Neural progenitor cell (in vitro differentiated cells): ENCODE data around the gene LRRN3. TPM values are rescaled to one million over a fixed set of nuclear protein-coding genes. Genes with fewer than 3 reads are reported as not detected.

ENCODE experiments used
- DNase-seq: peaks from one replicate; pipeline ENCODE4 v3.0.0-alpha.2; 2016; ENCODE audit warnings: low spot score
- H2AFZ ChIP-seq: fragments of 200-600 bp; sonication (generic); replicated peaks from 2 replicates; pipeline ENCODE4 v1.6.1; 2016; ENCODE audit warnings: antibody characterized with exemption
- H3F3A ChIP-seq: fragments of 200-600 bp; sonication (generic); 2 replicates; pipeline ENCODE4 v1.6.1; 2016; ENCODE audit warnings: antibody characterized with exemption, low read depth
- H3K27ac ChIP-seq: fragments of 200-600 bp; sonication (generic); 2 replicates; pipeline ENCODE4 v1.5.1; 2016; ENCODE audit warnings: mild to moderate bottlenecking
- H3K27me3 ChIP-seq: fragments of 200-600 bp; sonication (generic); 2 replicates; pipeline ENCODE4 v1.6.1; 2016; ENCODE audit warnings: mild to moderate bottlenecking, moderate library complexity
- H3K36me3 ChIP-seq: fragments of 200-600 bp; sonication (generic); 2 replicates; pipeline ENCODE4 v1.5.1; 2016
- H3K4me1 ChIP-seq: fragments of 200-600 bp; sonication (generic); 2 replicates; pipeline ENCODE4 v1.6.1; 2016; ENCODE audit warnings: mixed run types
- H3K4me2 ChIP-seq: fragments of 200-600 bp; sonication (generic); 2 replicates; pipeline ENCODE4 v1.6.1; 2016
- H3K4me3 ChIP-seq: fragments of 200-600 bp; sonication (generic); 2 replicates; pipeline ENCODE4 v1.5.1; 2016
- H3K79me2 ChIP-seq: fragments of 200-600 bp; sonication (generic); 2 replicates; pipeline ENCODE4 v1.6.1; 2016; ENCODE audit warnings: low read depth
- H3K9ac ChIP-seq: fragments of 200-600 bp; sonication (generic); 2 replicates; pipeline ENCODE4 v1.6.1; 2016
- H3K9me3 ChIP-seq: fragments of 200-600 bp; sonication (generic); 2 replicates; pipeline ENCODE4 v1.5.1; 2016; ENCODE audit warnings: low read depth
- H4K20me1 ChIP-seq: fragments of 200-600 bp; sonication (generic); 2 replicates; pipeline ENCODE4 v1.6.1; 2016; ENCODE audit warnings: low read depth
- H3K27ac Mint-ChIP-seq: 3 replicates; pipeline ENCODE4 v1.8.0; 2021; ENCODE audit warnings: mixed read lengths
- H3K27me3 Mint-ChIP-seq: 2 replicates; pipeline ENCODE4 v1.8.0; 2022; ENCODE audit warnings: low read depth, mild to moderate bottlenecking, inconsistent platforms, moderate library complexity, mixed read lengths; ENCODE audit not compliant: insufficient read depth
- H3K36me3 Mint-ChIP-seq: 3 replicates; pipeline ENCODE4 v1.8.0; 2021; ENCODE audit warnings: mixed read lengths
- H3K4me1 Mint-ChIP-seq: 3 replicates; pipeline ENCODE4 v1.8.0; 2021; ENCODE audit warnings: mixed read lengths
- H3K4me3 Mint-ChIP-seq: 3 replicates; pipeline ENCODE4 v1.8.0; 2021; ENCODE audit warnings: mild to moderate bottlenecking, moderate library complexity, mixed read lengths
- H3K9me3 Mint-ChIP-seq: 3 replicates; pipeline ENCODE4 v1.8.0; 2020; ENCODE audit warnings: mixed read lengths
- EZH2 ChIP-seq: fragments of 200-600 bp; sonication (generic); IDR thresholded peaks from 2 replicates; pipeline ENCODE4 v1.6.1; 2017; ENCODE audit warnings: antibody characterized with exemption, mild to moderate bottlenecking, moderate library complexity
- EZH2phosphoT487 ChIP-seq: fragments of 200-600 bp; sonication (generic); IDR thresholded peaks from 2 replicates; pipeline ENCODE4 v1.6.1; 2017; ENCODE audit warnings: antibody characterized with exemption
- total RNA-seq: library from RNA; depleted of rRNA; stranded (reverse); fragments of >200 nt; gene quantifications from 2 replicates; pipeline ENCODE4 v1.2.3, GENCODE V29; 2015; ENCODE audit warnings: low replicate concordance
- TF ChIP-seq, protein P1 (sequence below): fragments of 200-600 bp; sonication (generic); IDR thresholded peaks from 2 replicates; pipeline ENCODE4 v1.5.1; 2017; ENCODE audit warnings: antibody characterized with exemption, mild to moderate bottlenecking

The LRRN3 gene
- total RNA-seq, 1 donor from 2014 or later, result 2.4 TPM

DNA sequence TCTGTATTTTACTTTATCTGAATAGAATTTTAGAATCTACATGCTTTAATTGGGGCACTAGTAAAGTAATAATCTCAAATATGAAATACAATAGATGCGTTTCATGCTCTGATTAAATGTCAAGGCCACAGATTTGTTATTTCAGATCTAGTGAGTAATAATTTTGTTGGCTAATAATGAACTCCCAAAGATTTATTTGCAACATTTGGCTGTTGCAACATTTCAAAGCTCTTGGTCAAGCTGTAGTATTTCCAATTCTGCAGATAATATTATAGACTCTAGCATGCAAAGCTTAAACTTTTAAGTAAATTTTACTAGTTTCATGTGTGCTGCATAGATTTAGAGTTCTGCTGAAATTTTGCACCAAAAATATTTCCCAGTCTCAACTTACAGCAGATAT is 16.7 kb downstream of the LRRN3 start:
- no peaks in the 10 kb centered on the region for H3F3A ChIP-seq
- H3K9ac ChIP-seq, result no peak overlapping the region
- H3K4me3 ChIP-seq, result no peak overlapping the region
- no peaks in the 10 kb centered on the region for H3K36me3 ChIP-seq
- TF ChIP-seq, protein P1, sequence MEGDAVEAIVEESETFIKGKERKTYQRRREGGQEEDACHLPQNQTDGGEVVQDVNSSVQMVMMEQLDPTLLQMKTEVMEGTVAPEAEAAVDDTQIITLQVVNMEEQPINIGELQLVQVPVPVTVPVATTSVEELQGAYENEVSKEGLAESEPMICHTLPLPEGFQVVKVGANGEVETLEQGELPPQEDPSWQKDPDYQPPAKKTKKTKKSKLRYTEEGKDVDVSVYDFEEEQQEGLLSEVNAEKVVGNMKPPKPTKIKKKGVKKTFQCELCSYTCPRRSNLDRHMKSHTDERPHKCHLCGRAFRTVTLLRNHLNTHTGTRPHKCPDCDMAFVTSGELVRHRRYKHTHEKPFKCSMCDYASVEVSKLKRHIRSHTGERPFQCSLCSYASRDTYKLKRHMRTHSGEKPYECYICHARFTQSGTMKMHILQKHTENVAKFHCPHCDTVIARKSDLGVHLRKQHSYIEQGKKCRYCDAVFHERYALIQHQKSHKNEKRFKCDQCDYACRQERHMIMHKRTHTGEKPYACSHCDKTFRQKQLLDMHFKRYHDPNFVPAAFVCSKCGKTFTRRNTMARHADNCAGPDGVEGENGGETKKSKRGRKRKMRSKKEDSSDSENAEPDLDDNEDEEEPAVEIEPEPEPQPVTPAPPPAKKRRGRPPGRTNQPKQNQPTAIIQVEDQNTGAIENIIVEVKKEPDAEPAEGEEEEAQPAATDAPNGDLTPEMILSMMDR, result no peak
- TF ChIP-seq EZH2phosphoT487, result no peak
- TF ChIP-seq EZH2, result no peak
- H3K27me3 ChIP-seq, result no peaks in the 10 kb centered on the region
- Mint-ChIP-seq H3K4me1 (peaks cover 9% of the 10 kb centered on the region), H3K27ac (no peak overlapping the region), H3K36me3 (peaks cover 4% of the 10 kb centered on the region), H3K27me3 (no peaks in the 10 kb centered on the region), H3K4me3 (no peak overlapping the region), H3K9me3 (no peaks in the 10 kb centered on the region)
- H3K9me3 ChIP-seq, result no peaks in the 10 kb centered on the region
- H3K4me1 ChIP-seq, result no peaks in the 10 kb centered on the region
- no peak overlapping the region for H2AFZ ChIP-seq
- H3K4me2 ChIP-seq, result no peak overlapping the region
- no peak for DNase-seq
- H3K79me2 ChIP-seq, result no peaks in the 10 kb centered on the region
- no peaks in the 10 kb centered on the region for H4K20me1 ChIP-seq
- H3K27ac ChIP-seq, result no peak overlapping the region

DNA sequence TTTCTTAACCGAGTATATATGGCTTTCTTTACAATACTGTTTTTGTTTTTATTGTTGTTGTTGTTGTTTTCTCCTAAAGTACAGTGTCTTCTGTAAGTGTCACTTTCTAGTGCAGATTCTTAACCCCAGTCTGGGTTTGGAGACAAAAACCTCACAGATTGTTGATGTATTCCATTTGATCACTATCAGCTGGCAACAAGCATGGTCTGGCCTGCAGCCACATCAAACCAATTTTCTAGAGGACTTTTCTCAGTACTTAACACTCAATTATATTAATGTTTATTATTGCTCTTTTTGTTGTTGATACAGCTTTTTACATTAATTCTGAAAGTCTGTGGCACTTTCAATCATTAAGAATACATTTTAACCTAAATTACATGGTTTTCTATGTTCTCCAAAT is 17.1 kb downstream of the LRRN3 start:
- Mint-ChIP-seq H3K9me3 (no peaks in the 10 kb centered on the region), H3K36me3 (peaks cover 4% of the 10 kb centered on the region), H3K27ac (no peak overlapping the region), H3K4me3 (no peak overlapping the region), H3K4me1 (peaks cover 9% of the 10 kb centered on the region), H3K27me3 (no peaks in the 10 kb centered on the region)
- no peaks in the 10 kb centered on the region for H3K36me3 ChIP-seq
- TF ChIP-seq EZH2phosphoT487, result no peak
- TF ChIP-seq EZH2, result no peak
- TF ChIP-seq, protein P1, result no peak
- no peak for DNase-seq
- no peak overlapping the region for H2AFZ ChIP-seq
- H3K4me3 ChIP-seq, result no peak overlapping the region
- no peaks in the 10 kb centered on the region for H4K20me1 ChIP-seq
- H3K4me1 ChIP-seq, result no peaks in the 10 kb centered on the region
- H3K9ac ChIP-seq, result no peak overlapping the region
- H3K27me3 ChIP-seq, result no peaks in the 10 kb centered on the region
- no peaks in the 10 kb centered on the region for H3K79me2 ChIP-seq
- no peaks in the 10 kb centered on the region for H3K9me3 ChIP-seq
- H3K27ac ChIP-seq, result no peak overlapping the region
- no peaks in the 10 kb centered on the region for H3F3A ChIP-seq
- H3K4me2 ChIP-seq, result no peak overlapping the region

DNA sequence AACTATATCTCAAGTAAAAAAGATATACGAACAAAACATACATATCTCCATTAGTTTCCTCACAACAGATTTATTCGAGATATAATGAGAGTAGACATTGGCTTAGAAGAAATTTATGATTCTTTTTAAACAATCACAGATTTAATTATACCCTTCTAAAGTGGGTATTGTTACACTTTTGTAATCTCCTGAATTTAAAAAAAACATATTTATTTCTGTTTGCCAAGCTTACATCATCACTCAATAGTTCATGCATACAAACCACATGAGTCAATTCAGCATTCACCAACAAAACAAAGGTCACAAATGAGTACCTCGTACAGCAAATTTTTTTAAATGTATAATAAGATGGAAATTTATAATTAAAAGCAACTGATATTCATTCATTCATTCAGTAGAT is 17.6 kb downstream of the LRRN3 start:
- no peak overlapping the region for H3K27ac ChIP-seq
- no peaks in the 10 kb centered on the region for H3F3A ChIP-seq
- H4K20me1 ChIP-seq, result no peaks in the 10 kb centered on the region
- no peak overlapping the region for H3K4me3 ChIP-seq
- no peaks in the 10 kb centered on the region for H3K36me3 ChIP-seq
- no peaks in the 10 kb centered on the region for H3K27me3 ChIP-seq
- Mint-ChIP-seq H3K9me3 (no peaks in the 10 kb centered on the region), H3K4me1 (peaks cover 11% of the 10 kb centered on the region), H3K27ac (no peak overlapping the region), H3K36me3 (peaks cover 1% of the 10 kb centered on the region), H3K27me3 (no peaks in the 10 kb centered on the region), H3K4me3 (no peak overlapping the region)
- TF ChIP-seq EZH2, result no peak
- TF ChIP-seq, protein P1, result no peak
- TF ChIP-seq EZH2phosphoT487, result no peak
- H3K9ac ChIP-seq, result no peak overlapping the region
- no peak overlapping the region for H2AFZ ChIP-seq
- H3K79me2 ChIP-seq, result no peaks in the 10 kb centered on the region
- H3K9me3 ChIP-seq, result no peaks in the 10 kb centered on the region
- no peak overlapping the region for H3K4me2 ChIP-seq
- no peak for DNase-seq
- H3K4me1 ChIP-seq, result no peaks in the 10 kb centered on the region

DNA sequence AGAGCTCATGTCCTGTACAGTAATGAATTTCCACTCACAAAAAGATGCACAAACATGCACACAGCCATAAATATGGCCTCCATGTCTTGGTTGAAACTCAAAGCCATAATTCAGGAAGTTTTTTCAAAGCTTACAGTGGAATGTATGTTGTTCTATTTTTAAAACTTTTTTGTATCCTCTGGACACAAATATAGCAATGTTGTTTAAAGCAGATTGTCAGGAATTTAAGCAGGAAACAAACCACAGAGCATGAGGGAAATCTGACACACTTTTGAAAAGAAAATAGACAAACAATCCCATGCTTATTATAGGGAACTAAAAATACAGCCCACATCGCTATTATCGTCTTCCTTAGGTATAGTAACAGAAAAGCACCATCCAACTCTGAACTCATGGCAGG is 21.5 kb downstream of the LRRN3 start:
- Mint-ChIP-seq H3K27ac (no peak overlapping the region), H3K9me3 (no peaks in the 10 kb centered on the region), H3K4me3 (no peak overlapping the region), H3K27me3 (no peaks in the 10 kb centered on the region), H3K4me1 (peaks cover 2% of the 10 kb centered on the region), H3K36me3 (peaks cover 1% of the 10 kb centered on the region)
- no peaks in the 10 kb centered on the region for H3K79me2 ChIP-seq
- no peaks in the 10 kb centered on the region for H3K27me3 ChIP-seq
- no peak for TF ChIP-seq EZH2phosphoT487
- no peak for TF ChIP-seq EZH2
- TF ChIP-seq, protein P1, result no peak
- no peaks in the 10 kb centered on the region for H3K36me3 ChIP-seq
- no peaks in the 10 kb centered on the region for H3K4me1 ChIP-seq
- H3K9ac ChIP-seq, result no peak overlapping the region
- H2AFZ ChIP-seq, result no peak overlapping the region
- H4K20me1 ChIP-seq, result no peaks in the 10 kb centered on the region
- no peaks in the 10 kb centered on the region for H3K9me3 ChIP-seq
- H3K4me2 ChIP-seq, result no peak overlapping the region
- DNase-seq, result no peak
- no peaks in the 10 kb centered on the region for H3F3A ChIP-seq
- no peak overlapping the region for H3K4me3 ChIP-seq
- no peak overlapping the region for H3K27ac ChIP-seq
